ENCODE data around the gene TSHZ3. TPM values are rescaled to one million over a fixed set of nuclear protein-coding genes. Genes with fewer than 3 reads are reported as not detected.
A peak's percentile ranks its signal among the peaks of the same experiment; 100 is the strongest.

TSHZ3 gene
- total and polyA plus RNA-seq, 2 donors from 2014 or later: 1.7 to 8.4 TPM

- no peak overlapping the region for H3K4me3 ChIP-seq (ENCODE audit: low read length in 3 of 3)
- intact Hi-C loops (cut with DNase I): no loop called here
- H3K9me3 ChIP-seq (ENCODE audit: control insufficient read depth in 2 of 3, insufficient read depth in 1 of 3, low read length in 3 of 3): no peaks in the 10 kb centered on the region
- FAIRE-seq (no peak), DNase-seq (no peak)
- TF ChIP-seq CTCF (IDR thresholded peaks at IDR 0.05; ENCODE audit: borderline replicate concordance, extremely low read depth, insufficient read depth): no peak
- no peak overlapping the region for H3K27ac ChIP-seq (ENCODE audit: low read depth in 2 of 2, low read length in 2 of 2)
- H3K4me1 ChIP-seq (ENCODE audit: control insufficient read depth in 2 of 3, insufficient read depth in 2 of 3, low read depth in 1 of 3, low read length in 3 of 3): no peaks in the 10 kb centered on the region
- H3K36me3 ChIP-seq (ENCODE audit: control insufficient read depth in 2 of 3, insufficient read depth in 3 of 3, low read length in 3 of 3): no peaks in the 10 kb centered on the region
- no peak overlapping the region for H3K9ac ChIP-seq (ENCODE audit: low read length in 3 of 3)
- H3K27me3 ChIP-seq (ENCODE audit: control insufficient read depth, insufficient read depth, low read length): no peaks in the 10 kb centered on the region
These were observed 94.6 kb downstream of the TSHZ3 start for GRCh38 chr19:31254611-31255010.

- Histone ChIP-seq H3K9ac (ENCODE audit: low read length in 3 of 3) (no peak overlapping the region), H3K4me1 (ENCODE audit: control insufficient read depth in 2 of 3, insufficient read depth in 2 of 3, low read depth in 1 of 3, low read length in 3 of 3) (no peaks in the 10 kb centered on the region), H3K27me3 (ENCODE audit: control insufficient read depth, insufficient read depth, low read length) (no peaks in the 10 kb centered on the region), H3K27ac (ENCODE audit: low read depth in 2 of 2, low read length in 2 of 2) (no peak overlapping the region), H3K36me3 (ENCODE audit: control insufficient read depth in 2 of 3, insufficient read depth in 3 of 3, low read length in 3 of 3) (no peaks in the 10 kb centered on the region), H3K4me3 (ENCODE audit: low read length in 3 of 3) (no peak overlapping the region), H3K9me3 (ENCODE audit: control insufficient read depth in 2 of 3, insufficient read depth in 1 of 3, low read length in 3 of 3) (no peaks in the 10 kb centered on the region)
- FAIRE-seq (no peak), DNase-seq (peak in 4 of 5 donors; percentile 45 to 66 (median 53))
- intact Hi-C loops (cut with DNase I): no loop called here
- no peak for TF ChIP-seq CTCF (IDR thresholded peaks at IDR 0.05; ENCODE audit: borderline replicate concordance, extremely low read depth, insufficient read depth)
These were observed 95.1 kb downstream of the TSHZ3 start for GRCh38 chr19:31254180-31254551.

GRCh38 chr19:31253526-31254179, 95.6 kb downstream of the TSHZ3 start:
- no peak for TF ChIP-seq CTCF (IDR thresholded peaks at IDR 0.05; ENCODE audit: borderline replicate concordance, extremely low read depth, insufficient read depth)
- no peak overlapping the region for H3K9ac ChIP-seq (ENCODE audit: low read length in 3 of 3)
- intact Hi-C loops (cut with DNase I): no loop called here
- no peaks in the 10 kb centered on the region for H3K4me1 ChIP-seq (ENCODE audit: control insufficient read depth in 2 of 3, insufficient read depth in 2 of 3, low read depth in 1 of 3, low read length in 3 of 3)
- H3K27me3 ChIP-seq (ENCODE audit: control insufficient read depth, insufficient read depth, low read length): no peaks in the 10 kb centered on the region
- no peaks in the 10 kb centered on the region for H3K36me3 ChIP-seq (ENCODE audit: control insufficient read depth in 2 of 3, insufficient read depth in 3 of 3, low read length in 3 of 3)
- FAIRE-seq (no peak), DNase-seq (peak in 1 of 5 donors; percentile 24)
- no peaks in the 10 kb centered on the region for H3K9me3 ChIP-seq (ENCODE audit: control insufficient read depth in 2 of 3, insufficient read depth in 1 of 3, low read length in 3 of 3)
- H3K27ac ChIP-seq (ENCODE audit: low read depth in 2 of 2, low read length in 2 of 2): no peak overlapping the region
- no peak overlapping the region for H3K4me3 ChIP-seq (ENCODE audit: low read length in 3 of 3)

- Histone ChIP-seq H3K4me1 (ENCODE audit: control insufficient read depth in 2 of 3, insufficient read depth in 2 of 3, low read depth in 1 of 3, low read length in 3 of 3) (no peaks in the 10 kb centered on the region), H3K27ac (ENCODE audit: low read depth in 2 of 2, low read length in 2 of 2) (no peak overlapping the region), H3K4me3 (ENCODE audit: low read length in 3 of 3) (no peak overlapping the region), H3K9ac (ENCODE audit: low read length in 3 of 3) (no peak overlapping the region), H3K9me3 (ENCODE audit: control insufficient read depth in 2 of 3, insufficient read depth in 1 of 3, low read length in 3 of 3) (no peaks in the 10 kb centered on the region), H3K36me3 (ENCODE audit: control insufficient read depth in 2 of 3, insufficient read depth in 3 of 3, low read length in 3 of 3) (no peaks in the 10 kb centered on the region), H3K27me3 (ENCODE audit: control insufficient read depth, insufficient read depth, low read length) (no peaks in the 10 kb centered on the region)
- no peak for TF ChIP-seq CTCF (IDR thresholded peaks at IDR 0.05; ENCODE audit: borderline replicate concordance, extremely low read depth, insufficient read depth)
- FAIRE-seq: no peak
- intact Hi-C loops (cut with DNase I): no loop called here
- DNase-seq: peak in 1 of 5 donors; percentile 25
These were observed 96.8 kb downstream of the TSHZ3 start for GRCh38 chr19:31252441-31252840.

All from kidney (tissue), 14 donors.